Omental fat pad (tissue), 4 donors: ENCODE data around the gene TMEM151B. TPM values are rescaled to one million over a fixed set of nuclear protein-coding genes. Genes with fewer than 3 reads are reported as not detected.

Experiments
- ATAC-seq: fragments of 150-250 bp; one replicate; pipeline ENCODE4 v1.9.1; 2016; ENCODE audit warnings: mild to moderate bottlenecking, moderate library complexity; ENCODE audit not compliant: low FRiP score
- DNase-seq: peaks from one replicate; pipeline ENCODE4 v3.0.0-alpha.2; 2019; ENCODE audit warnings: low spot score
- total RNA-seq, 4 donors: library from RNA; depleted of rRNA; stranded (reverse); fragments of >200 nt; gene quantifications; one replicate each; pipeline ENCODE4 v1.1.0, GENCODE V29; 2016
- TF ChIP-seq, protein P1 (sequence below), 3 donors: fragments of 450-650 bp; IDR thresholded peaks; one replicate each; pipeline ENCODE4 v1.5.1; 2016 to 2017; ENCODE audit warnings: antibody characterized with exemption in 3 of 3, mild to moderate bottlenecking in 3 of 3, moderate library complexity in 2 of 3

TMEM151B gene
- total RNA-seq, 4 donors from 2014 or later, result 0.19 TPM; not detected in 3

DNA sequence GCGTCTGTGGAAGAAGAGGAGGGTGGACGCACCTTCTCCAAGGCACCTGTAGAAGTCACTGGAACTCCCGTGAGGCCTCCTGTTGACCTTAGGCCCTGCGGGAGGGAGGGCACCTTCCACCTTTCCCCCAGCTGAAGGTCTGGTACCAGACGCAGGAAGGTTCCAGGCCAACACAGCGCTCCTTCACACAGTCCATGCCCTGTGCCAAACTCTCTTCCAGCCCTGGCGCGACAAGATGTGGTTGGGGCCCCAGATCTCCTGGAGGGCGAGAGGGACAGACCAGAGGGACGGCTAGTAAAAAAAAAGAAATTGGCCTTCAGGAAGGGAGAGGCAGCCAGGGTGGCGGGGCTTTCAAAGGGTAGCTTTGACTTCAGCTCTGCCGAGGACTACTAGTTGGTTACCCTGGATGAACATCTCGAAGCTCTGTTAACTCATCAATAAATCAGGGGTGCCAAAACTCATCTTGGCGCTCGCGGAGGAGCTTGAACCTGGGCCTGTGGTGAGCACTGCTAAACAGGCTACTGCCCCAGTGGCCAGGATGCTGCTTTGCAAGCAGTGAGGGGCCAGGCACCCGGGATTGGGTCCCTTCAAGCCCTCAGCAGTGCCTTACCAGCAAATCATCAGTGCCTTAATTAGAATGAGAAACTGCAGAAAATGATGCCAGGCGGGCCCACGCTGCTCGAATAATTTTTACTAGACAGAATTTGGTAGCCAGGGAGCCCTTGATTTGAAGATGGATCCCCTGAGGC, 28.0 kb downstream of the TMEM151B start:
- TF ChIP-seq, protein P1, sequence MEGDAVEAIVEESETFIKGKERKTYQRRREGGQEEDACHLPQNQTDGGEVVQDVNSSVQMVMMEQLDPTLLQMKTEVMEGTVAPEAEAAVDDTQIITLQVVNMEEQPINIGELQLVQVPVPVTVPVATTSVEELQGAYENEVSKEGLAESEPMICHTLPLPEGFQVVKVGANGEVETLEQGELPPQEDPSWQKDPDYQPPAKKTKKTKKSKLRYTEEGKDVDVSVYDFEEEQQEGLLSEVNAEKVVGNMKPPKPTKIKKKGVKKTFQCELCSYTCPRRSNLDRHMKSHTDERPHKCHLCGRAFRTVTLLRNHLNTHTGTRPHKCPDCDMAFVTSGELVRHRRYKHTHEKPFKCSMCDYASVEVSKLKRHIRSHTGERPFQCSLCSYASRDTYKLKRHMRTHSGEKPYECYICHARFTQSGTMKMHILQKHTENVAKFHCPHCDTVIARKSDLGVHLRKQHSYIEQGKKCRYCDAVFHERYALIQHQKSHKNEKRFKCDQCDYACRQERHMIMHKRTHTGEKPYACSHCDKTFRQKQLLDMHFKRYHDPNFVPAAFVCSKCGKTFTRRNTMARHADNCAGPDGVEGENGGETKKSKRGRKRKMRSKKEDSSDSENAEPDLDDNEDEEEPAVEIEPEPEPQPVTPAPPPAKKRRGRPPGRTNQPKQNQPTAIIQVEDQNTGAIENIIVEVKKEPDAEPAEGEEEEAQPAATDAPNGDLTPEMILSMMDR (IDR thresholded peaks at IDR 0.05), result no peak

DNA sequence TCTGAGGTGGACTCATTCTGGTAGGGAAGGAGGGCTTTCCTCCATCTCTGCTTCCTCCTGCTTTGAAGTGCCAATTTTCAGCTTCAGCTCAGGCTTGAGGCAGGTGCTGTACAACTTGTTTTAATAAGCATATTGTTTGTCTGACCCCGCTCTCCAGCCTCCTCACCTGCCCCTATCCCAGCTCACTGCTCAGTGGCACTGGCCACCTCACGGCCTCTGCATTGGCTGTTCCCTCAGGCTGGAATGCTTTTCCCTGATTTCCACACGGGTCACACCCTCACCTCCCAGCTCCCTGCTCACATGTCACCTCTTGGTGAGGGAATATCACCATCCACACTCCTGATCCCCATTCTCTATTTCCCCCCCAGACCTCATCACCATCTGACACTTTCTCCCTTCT, 28.6 kb downstream of the TMEM151B start:
- no peak for ATAC-seq
- DNase-seq, result no peak
- TF ChIP-seq, protein P1 (IDR thresholded peaks at IDR 0.05), result no peak

More for the DNA sequence above, 28.0 kb downstream of the TMEM151B start:
- no peak for ATAC-seq
- DNase-seq, result no peak

DNA sequence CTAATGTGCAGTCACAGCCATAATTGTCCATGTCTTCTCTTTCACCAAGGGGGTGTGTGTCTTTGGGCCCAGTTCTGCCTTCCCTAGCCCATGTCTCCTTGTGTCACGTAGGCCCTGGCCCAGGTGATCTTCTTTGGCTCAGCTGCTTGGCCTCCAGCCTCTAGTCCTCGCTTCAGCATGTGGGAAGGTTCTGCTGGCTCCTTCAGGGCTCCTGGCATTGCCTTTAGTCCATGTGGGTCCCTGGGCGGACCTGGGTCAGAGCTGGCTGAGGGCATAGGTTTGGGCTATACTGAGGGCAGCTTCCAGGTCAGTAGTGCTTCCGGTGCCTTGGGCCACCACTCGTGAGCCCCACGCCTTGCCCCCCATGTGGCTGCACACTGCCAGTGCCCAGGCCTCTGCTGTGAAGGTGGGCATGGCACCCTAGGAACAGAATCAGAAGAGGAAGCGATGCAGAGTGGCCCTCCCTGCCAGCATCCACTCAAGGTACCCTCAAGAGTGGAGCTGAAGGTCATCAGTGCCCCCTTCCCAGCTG, 30.1 kb downstream of the TMEM151B start:
- no peak for ATAC-seq
- TF ChIP-seq, protein P1 (IDR thresholded peaks at IDR 0.05), result no peak
- no peak for DNase-seq

DNA sequence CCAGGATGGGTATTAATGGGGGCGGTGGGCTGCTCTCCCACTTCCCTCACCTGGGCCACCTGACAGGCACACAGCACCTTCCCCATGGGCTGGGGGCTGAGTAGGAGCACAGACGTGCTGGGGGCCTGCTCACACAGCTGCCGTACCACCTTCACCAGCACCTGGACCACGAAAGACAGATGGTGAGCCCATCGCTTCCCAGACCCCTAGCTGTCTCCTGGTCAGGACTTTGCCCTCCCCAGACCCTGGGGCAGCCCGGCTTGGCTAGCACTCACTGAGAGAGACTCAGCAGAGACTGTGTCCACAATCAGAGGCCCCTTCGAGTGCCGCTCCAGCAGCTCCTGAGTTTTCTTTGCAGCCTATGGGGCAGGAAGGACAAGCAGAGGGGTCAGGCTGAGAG, 30.9 kb downstream of the TMEM151B start:
- TF ChIP-seq, protein P1 (IDR thresholded peaks at IDR 0.05), result no peak
- ATAC-seq (no peak), DNase-seq (no peak)

DNA sequence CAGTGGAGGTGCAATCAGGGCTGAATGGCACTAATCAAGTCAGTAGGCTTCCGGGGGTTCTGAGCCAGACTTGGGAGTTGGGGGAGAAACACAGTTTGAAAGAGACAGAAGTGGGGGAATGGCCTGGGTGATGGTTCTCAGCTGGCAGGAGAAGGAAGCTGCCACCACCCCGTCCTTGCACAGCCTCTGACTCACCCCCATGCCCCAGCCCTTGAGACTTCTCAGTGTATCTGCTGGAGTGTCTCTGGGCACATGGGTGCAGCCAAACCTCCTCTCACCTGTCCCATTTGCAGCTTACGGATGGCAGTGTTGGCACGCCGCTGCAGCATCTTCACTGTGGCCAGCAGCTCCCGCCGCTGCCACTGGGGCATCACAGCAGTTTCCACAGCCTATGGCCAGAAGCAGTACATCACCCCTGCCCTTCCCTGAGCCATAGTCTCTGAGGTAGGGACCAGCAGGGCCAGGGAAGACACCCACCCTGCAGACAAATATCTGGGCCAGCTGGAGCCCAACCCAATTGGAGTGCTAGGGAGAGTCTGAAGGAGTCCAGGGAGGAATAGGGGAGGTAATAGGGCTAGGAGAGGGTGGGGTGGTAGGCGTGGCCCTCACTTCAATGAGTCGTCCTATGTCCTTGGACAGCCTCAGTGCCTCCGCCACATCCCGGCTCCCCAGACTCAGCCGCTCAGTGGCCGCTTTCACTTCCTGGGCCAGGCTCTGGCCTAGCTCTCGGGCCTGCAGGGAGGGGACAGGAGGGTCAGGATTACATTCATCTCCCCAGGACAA, 31.7 kb downstream of the TMEM151B start:
- DNase-seq (no peak), ATAC-seq (no peak)
- TF ChIP-seq, protein P1 (IDR thresholded peaks at IDR 0.05), result no peak

DNA sequence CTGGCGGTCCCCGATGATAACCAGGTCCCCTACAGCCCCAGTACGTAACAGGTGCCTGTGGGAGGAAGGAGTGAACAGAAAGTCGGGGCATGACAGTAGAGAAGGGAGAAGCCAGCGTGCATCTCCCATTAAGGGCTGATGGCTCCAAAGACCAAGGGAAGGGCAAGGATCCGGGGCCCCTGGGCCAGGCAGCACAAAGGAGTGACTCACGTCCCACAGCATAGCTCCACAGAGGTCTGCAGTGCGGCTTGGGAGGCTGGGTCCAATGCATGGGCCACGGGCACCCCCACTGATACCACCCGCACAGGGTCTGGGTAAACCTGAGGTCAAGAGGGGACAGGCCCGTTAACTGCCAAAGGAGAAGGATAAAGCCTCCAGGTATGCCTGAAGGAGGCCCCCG, 32.6 kb downstream of the TMEM151B start:
- no peak for ATAC-seq
- TF ChIP-seq, protein P1 (IDR thresholded peaks at IDR 0.05), result no peak

More for the DNA sequence above, 32.6 kb downstream of the TMEM151B start:
- DNase-seq, result no peak
